Mucosa of descending colon (tissue), 3 donors: ENCODE measurements around the gene GAK. TPM values are rescaled to one million over a fixed set of nuclear protein-coding genes. Genes with fewer than 3 reads are reported as not detected.

Experiments used
- ATAC-seq: fragments of 200-7000 bp; cut with Tn5 transposase; one replicate; pipeline ENCODE4 v1.9.1; 2020; ENCODE audit warnings: mild to moderate bottlenecking, moderate library complexity
- DNase-seq, 3 donors: peaks; one replicate each; pipeline ENCODE4 v3.0.0-alpha.2; 2020
- H3K36me3 ChIP-seq: fragments of 200-600 bp; one replicate; pipeline ENCODE4 v1.8.0; 2021; ENCODE audit warnings: low read depth, mild to moderate bottlenecking
- H3K4me1 ChIP-seq: fragments of 200-600 bp; one replicate; pipeline ENCODE4 v1.8.0; 2021; ENCODE audit warnings: low read depth, mild to moderate bottlenecking
- H3K4me3 ChIP-seq: fragments of 200-600 bp; one replicate; pipeline ENCODE4 v1.8.0; 2021; ENCODE audit warnings: mild to moderate bottlenecking
- H3K9me3 ChIP-seq: fragments of 200-600 bp; one replicate; pipeline ENCODE4 v1.8.0; 2021; ENCODE audit warnings: mild to moderate bottlenecking
- intact Hi-C, 2 donors: fragments of 100-400 bp; cut with DNase I in 1 of 2; cut with micrococcal nuclease in 1 of 2; formaldehyde crosslinking; loops; one replicate each; pipeline versions ENCODE4 v1.11.0 to v1.11.1; 2022; cut with DNase I, micrococcal nuclease
- total RNA-seq, 3 donors: library from RNA; stranded (reverse); fragmentation: NEBNext Ultra II Directional in 2 of 3; extraction: Animal tissue kit (Norgen Biotek cat#: 25700) in 2 of 3; gene quantifications; one replicate each; pipeline versions ENCODE4 v1.2.1 to v1.2.4, GENCODE V29; 2021 to 2023
- TF ChIP-seq, protein P1 (sequence below): fragments of 200-600 bp; IDR thresholded peaks from one replicate; pipeline ENCODE4 v1.8.0; 2022; ENCODE audit warnings: antibody characterized with exemption, mild to moderate bottlenecking
- donor health status: DM: no; HTN: no; CAD: no; lungs with moderate emphysema.
- donor health status: DM: no; HTN: no; CAD: no.
- donor health status: DM: no; HTN: yes; CAD: no.

Gene GAK
- total RNA-seq, 3 donors from 2014 or later = 155 to 259 (median 244) TPM

DNA sequence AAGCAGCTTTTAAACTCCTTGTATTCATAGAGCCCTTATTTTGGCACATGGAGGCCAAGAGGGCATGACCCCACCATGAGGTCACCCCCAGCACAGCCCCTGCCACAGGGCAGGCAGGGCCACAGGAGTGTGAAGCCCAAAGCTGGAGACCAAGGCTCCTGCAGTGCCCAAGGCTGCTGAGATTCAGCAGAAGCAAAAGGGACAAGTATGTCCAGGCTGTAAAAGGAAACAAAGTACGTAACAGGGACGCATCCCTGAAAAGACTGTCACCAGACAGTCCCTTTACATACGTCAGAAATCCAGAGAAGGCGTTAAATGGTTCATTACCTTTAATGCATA is 18.9 kb downstream of the GAK start:
- DNase-seq (peak in 2 of 3 donors; percentile 13 to 28), ATAC-seq (no peak)
- TF ChIP-seq, protein P1, sequence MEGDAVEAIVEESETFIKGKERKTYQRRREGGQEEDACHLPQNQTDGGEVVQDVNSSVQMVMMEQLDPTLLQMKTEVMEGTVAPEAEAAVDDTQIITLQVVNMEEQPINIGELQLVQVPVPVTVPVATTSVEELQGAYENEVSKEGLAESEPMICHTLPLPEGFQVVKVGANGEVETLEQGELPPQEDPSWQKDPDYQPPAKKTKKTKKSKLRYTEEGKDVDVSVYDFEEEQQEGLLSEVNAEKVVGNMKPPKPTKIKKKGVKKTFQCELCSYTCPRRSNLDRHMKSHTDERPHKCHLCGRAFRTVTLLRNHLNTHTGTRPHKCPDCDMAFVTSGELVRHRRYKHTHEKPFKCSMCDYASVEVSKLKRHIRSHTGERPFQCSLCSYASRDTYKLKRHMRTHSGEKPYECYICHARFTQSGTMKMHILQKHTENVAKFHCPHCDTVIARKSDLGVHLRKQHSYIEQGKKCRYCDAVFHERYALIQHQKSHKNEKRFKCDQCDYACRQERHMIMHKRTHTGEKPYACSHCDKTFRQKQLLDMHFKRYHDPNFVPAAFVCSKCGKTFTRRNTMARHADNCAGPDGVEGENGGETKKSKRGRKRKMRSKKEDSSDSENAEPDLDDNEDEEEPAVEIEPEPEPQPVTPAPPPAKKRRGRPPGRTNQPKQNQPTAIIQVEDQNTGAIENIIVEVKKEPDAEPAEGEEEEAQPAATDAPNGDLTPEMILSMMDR = no peak
- H3K4me1 ChIP-seq = no peaks in the 10 kb centered on the region
- H3K4me3 ChIP-seq = no peak overlapping the region
- H3K36me3 ChIP-seq = no peaks in the 10 kb centered on the region
- H3K9me3 ChIP-seq = no peaks in the 10 kb centered on the region
- intact Hi-C loops = no loop called here

DNA sequence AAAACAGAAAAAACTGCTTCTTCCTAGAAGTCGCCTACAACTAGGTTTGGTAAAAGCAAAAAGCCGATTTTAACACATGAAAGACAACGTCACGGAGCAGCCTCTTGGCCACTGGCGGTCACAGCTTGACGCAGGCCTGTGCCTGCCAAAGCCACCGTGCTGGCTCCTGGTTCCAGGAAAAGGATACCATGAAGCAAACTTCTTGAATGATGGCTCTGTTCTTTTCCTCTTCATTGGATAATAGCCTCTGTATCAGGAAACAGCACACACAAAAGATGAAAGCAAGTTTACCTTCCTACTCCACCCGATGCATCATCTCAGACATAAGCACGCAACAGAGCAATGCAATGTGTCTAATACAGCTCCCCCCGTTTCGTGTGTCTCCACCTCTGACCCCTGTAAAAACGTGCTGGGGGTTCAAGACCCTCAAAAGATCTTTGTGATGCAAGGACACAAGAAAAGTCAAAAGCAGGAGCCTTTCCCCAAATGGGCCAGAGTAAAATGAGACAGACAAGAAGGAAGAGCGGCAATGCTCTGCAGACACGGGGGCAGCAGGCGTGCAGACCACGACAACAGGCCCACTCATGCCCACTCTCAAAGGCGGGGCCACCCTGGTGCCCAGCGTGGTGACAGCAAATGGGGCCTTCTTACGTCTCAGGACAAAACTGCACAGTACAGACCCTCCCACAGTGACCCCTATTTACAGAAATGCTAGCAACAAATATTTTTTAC is 19.4 kb downstream of the GAK start:
- TF ChIP-seq, protein P1 = no peak
- Histone ChIP-seq H3K9me3 (no peaks in the 10 kb centered on the region), H3K4me1 (no peaks in the 10 kb centered on the region), H3K36me3 (no peaks in the 10 kb centered on the region), H3K4me3 (no peak overlapping the region)
- intact Hi-C loops = no loop called here
- ATAC-seq (peak; percentile 91), DNase-seq (peak; percentile 42 to 58 (median 46))

DNA sequence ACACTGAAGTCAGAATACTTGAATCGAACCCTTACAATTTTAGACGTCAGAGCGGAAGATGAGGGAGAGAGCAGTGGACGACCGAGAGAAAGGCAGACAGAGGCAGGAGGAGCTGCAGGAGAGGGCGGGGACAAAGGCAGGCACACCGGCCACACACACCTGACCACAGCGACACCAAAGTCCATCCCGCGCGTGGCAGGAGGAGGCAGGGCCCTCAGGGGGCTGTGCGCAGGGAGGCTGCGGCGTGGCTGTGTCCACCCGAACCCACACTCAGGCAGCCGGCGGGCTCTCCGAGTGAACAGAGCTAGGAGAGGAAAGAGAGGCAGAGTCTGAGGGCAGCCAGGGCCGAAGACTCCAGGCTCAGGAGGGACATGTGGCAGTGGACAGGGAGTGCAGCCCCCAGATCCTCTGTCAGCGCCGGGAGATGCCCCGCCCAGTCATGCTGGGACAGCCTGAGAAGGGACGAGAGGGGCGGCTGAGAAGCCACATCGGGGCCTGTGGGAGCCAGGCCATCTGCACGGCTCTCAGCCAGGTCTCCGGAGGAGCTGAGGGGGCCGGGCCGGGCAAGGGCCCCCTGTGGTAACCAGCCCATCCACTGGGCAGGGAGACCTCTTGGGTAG is 20.1 kb downstream of the GAK start:
- H3K4me3 ChIP-seq = no peak overlapping the region
- H3K9me3 ChIP-seq = no peaks in the 10 kb centered on the region
- H3K36me3 ChIP-seq = no peaks in the 10 kb centered on the region
- intact Hi-C loops = no loop called here
- no peaks in the 10 kb centered on the region for H3K4me1 ChIP-seq
- ATAC-seq = peak; percentile 56
- TF ChIP-seq, protein P1 = no peak
- DNase-seq = peak in 2 of 3 donors; percentile 34 to 56

DNA sequence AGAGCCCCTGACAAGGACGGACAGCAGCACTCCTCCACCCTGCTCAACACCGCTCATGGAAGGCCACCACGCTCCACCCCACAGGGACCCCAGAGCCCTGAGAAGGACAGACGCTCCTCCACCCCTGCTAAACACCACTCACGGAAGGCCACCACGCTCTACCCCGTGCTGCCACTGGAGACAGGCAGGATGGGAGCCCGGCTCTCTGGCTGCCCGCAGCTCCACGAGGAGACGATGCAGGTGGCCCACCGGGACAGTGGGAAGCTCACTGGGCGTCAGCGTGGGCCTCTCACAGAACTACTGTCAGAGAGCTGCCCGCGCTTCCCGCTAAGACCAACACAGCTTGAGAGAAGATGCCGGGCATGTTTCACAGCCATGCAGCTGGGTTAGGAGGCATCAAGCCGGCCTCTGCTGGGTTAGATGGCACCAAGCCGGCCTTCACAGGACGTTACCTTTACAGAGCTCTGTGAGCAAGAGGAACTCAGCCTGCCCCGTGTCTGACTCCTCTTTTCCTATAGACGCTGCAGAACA is 20.8 kb downstream of the GAK start:
- no peaks in the 10 kb centered on the region for H3K9me3 ChIP-seq
- ATAC-seq (no peak), DNase-seq (peak in 2 of 3 donors; percentile 23 to 41)
- TF ChIP-seq, protein P1 = no peak
- no peak overlapping the region for H3K4me3 ChIP-seq
- intact Hi-C loops = no loop called here
- no peaks in the 10 kb centered on the region for H3K4me1 ChIP-seq
- no peaks in the 10 kb centered on the region for H3K36me3 ChIP-seq

DNA sequence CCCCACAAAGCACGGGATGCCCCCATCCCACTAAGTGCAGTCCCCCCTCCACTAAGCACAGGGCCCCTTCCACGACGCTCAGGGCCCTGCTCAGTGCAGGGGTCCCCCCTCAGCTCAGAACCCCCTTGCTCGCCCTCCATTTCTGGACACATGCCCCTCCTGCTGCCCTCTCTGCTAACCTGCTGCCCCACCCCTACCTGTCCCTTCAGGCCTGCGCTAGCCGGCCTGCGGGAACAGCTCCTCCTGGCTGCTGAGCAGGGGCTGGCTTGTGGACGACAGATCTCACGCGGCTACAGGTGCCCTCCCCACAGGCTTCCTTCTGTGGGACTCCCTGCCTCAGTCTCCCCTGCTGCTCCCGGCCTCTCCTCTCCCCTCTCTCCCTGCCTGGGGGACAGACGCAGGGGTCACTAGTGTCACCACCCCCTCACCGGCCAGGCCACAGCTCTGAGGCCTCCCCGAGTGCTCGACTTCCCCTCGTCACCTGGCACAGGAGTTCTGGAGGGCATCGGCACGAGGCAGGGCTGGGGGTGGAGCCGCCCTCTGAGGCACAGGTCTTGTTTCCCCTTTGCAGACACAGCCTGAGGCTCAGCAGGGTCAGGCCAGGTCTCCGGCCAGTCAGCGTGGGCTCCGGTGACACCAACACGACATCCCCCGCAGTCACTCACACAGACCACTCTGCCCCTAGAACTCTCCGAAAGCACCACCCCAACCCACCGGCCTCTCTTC is 21.6 kb downstream of the GAK start:
- peak in 2 of 3 donors; percentile 16 to 45 for DNase-seq
- intact Hi-C loops = no loop called here
- Histone ChIP-seq H3K36me3 (no peaks in the 10 kb centered on the region), H3K4me3 (no peak overlapping the region), H3K4me1 (no peaks in the 10 kb centered on the region), H3K9me3 (no peaks in the 10 kb centered on the region)
- ATAC-seq = no peak
- TF ChIP-seq, protein P1 = no peak
